HCT116 (cell line): ENCODE results near the gene RASAL2. TPM values are rescaled to one million over a fixed set of nuclear protein-coding genes. Genes with fewer than 3 reads are reported as not detected.

ENCODE experiments used
- ATAC-seq: fragments of 200-7000 bp; cut with Tn5 transposase; 2 replicates; pipeline ENCODE4 v1.9.1; 2020; ENCODE audit warnings: mild to moderate bottlenecking, moderate library complexity
- BruUV-seq: library from RNA; stranded (reverse); fragments of 400-500 nt; replicated peaks from 2 replicates; lab custom pipeline; 2021; lab: Mats Ljungman, UMichigan
- CTCF ChIA-PET: fragments of 300-600 bp; sonication (Branson Sonifier 250); formaldehyde crosslinking; loops from one replicate; lab custom pipeline; 2021; ENCODE audit warnings: antibody characterized with exemption; lab: Charles Lee
- POLR2A ChIA-PET: fragments of 300-600, 350-600 bp; sonication (Branson Sonifier 250); formaldehyde crosslinking; loops from one replicate; lab custom pipeline; 2021; ENCODE audit warnings: antibody characterized with exemption; lab: Charles Lee
- RAD21 ChIA-PET, 2 experiments: fragments of 300-600 bp; sonication (Branson Sonifier 250); formaldehyde crosslinking; loops; one replicate each; lab custom pipeline; 2023; ENCODE audit warnings: low total read pairs in 2 of 2; ENCODE audit not compliant: uncharacterized antibody in 2 of 2, unreplicated experiment in 2 of 2, low non-redundant PET in 1 of 2; lab: Charles Lee
- DNase-seq: peaks from one replicate; pipeline ENCODE4 v3.0.0-alpha.2; 2010; ENCODE audit warnings: low read depth, low spot score
- H2AFZ ChIP-seq: fragments of 200-600 bp; shearing (Covaris generic), sonication (generic); 2 replicates; pipeline ENCODE4 v1.6.1; 2017; ENCODE audit warnings: low read depth, mixed run types, mixed read lengths, antibody characterized with exemption, low read length; ENCODE audit not compliant: poor library complexity, severe bottlenecking
- H3K27ac ChIP-seq: 2 replicates; pipeline ENCODE4 v1.5.1; 2012; ENCODE audit warnings: low read depth, low read length
- H3K27me3 ChIP-seq: fragments of 200-600 bp; sonication (generic); 2 replicates; pipeline ENCODE4 v1.6.1; 2016; ENCODE audit warnings: mixed run types, low read length, mixed read lengths; ENCODE audit not compliant: insufficient read depth
- H3K36me3 ChIP-seq, 2 experiments: fragments of 200-500 bp in 1 of 2; fragments of 200-600 bp in 1 of 2; sonication (Bioruptor generic) in 1 of 2; sonication (generic) in 1 of 2; 2 replicates each; pipeline versions ENCODE4 v1.5.1 to v1.6.1; 2014 to 2016; ENCODE audit warnings: low read length in 2 of 2, inconsistent platforms in 1 of 2, mixed read lengths in 1 of 2, mixed run types in 1 of 2; ENCODE audit not compliant: insufficient read depth in 2 of 2, control insufficient read depth in 1 of 2
- H3K4me1 ChIP-seq, 2 experiments: fragments of 200-600 bp in 1 of 2; sonication (generic) in 1 of 2; 2 replicates each; pipeline versions ENCODE4 v1.5.1 to v1.6.1; 2012 to 2017; ENCODE audit warnings: low read length in 2 of 2, inconsistent platforms in 1 of 2, mild to moderate bottlenecking in 1 of 2, mixed read lengths in 1 of 2, mixed run types in 1 of 2, moderate library complexity in 1 of 2; ENCODE audit not compliant: insufficient read depth in 2 of 2, control insufficient read depth in 1 of 2
- H3K4me2 ChIP-seq: fragments of 200-600 bp; sonication (generic); 2 replicates; pipeline ENCODE4 v1.6.1; 2017; ENCODE audit warnings: mixed run types, low read length, mixed read lengths
- H3K4me3 ChIP-seq, 2 experiments: fragments of 200-600 bp in 1 of 2; sonication (generic) in 1 of 2; replicated peaks in 1 of 2; 2 replicates each; pipeline ENCODE4 v1.5.1; 2011 to 2016; ENCODE audit warnings: low read length in 2 of 2, control low read depth in 1 of 2, low read depth in 1 of 2, mild to moderate bottlenecking in 1 of 2, mixed read lengths in 1 of 2, mixed run types in 1 of 2
- H3K79me2 ChIP-seq: fragments of 200-600 bp; sonication (generic); 2 replicates; pipeline ENCODE4 v1.6.1; 2017; ENCODE audit warnings: mild to moderate bottlenecking, mixed run types, low read length, moderate library complexity, mixed read lengths; ENCODE audit not compliant: insufficient read depth
- H3K9ac ChIP-seq: fragments of 200-600 bp; sonication (generic); 2 replicates; pipeline ENCODE4 v1.6.1; 2016; ENCODE audit warnings: low read length, mixed read lengths
- H3K9me2 ChIP-seq: fragments of 200-600 bp; sonication (generic), shearing (Covaris generic); 2 replicates; pipeline ENCODE4 v1.6.1; 2017; ENCODE audit warnings: mixed run types, mild to moderate bottlenecking, moderate library complexity; ENCODE audit not compliant: insufficient read depth
- H3K9me3 ChIP-seq, 2 experiments: fragments of 200-500 bp in 1 of 2; fragments of 200-600 bp in 1 of 2; sonication (Bioruptor generic) in 1 of 2; sonication (generic) in 1 of 2; 2 replicates each; pipeline ENCODE4 v1.6.1; 2014 to 2017; ENCODE audit warnings: low read length in 2 of 2, mixed read lengths in 2 of 2, inconsistent platforms in 1 of 2, low read depth in 1 of 2, mild to moderate bottlenecking in 1 of 2, mixed run types in 1 of 2, moderate library complexity in 1 of 2; ENCODE audit not compliant: control insufficient read depth in 1 of 2, insufficient read depth in 1 of 2
- H4K20me1 ChIP-seq: fragments of 200-600 bp; sonication (generic), shearing (Covaris generic); 2 replicates; pipeline ENCODE4 v1.6.1; 2017; ENCODE audit warnings: mixed run types, mild to moderate bottlenecking, moderate library complexity; ENCODE audit not compliant: insufficient read depth
- CBX3 ChIP-seq: IDR thresholded peaks from 2 replicates; pipeline ENCODE4 v1.6.1; 2012; ENCODE audit warnings: low read depth
- CTCF ChIP-seq, 3 experiments: fragments of 200-600 bp in 1 of 3; sonication (generic) in 1 of 3; IDR thresholded peaks in 2 of 3; conservative IDR thresholded peaks in 1 of 3; 2 replicates each; pipeline ENCODE4 v1.5.1; 2012 to 2017; ENCODE audit warnings: low read depth in 2 of 3, low read length in 2 of 3, antibody characterized with exemption in 1 of 3, borderline replicate concordance in 1 of 3, control low read depth in 1 of 3, mild to moderate bottlenecking in 1 of 3, mixed read lengths in 1 of 3, mixed run types in 1 of 3, moderate library complexity in 1 of 3; ENCODE audit not compliant: insufficient read depth in 1 of 3
- EGR1 ChIP-seq: IDR thresholded peaks from 2 replicates; pipeline ENCODE4 v1.6.1; 2012; ENCODE audit warnings: low read depth
- EZH2 ChIP-seq: fragments of 200-600 bp; sonication (generic); IDR thresholded peaks from 2 replicates; pipeline ENCODE4 v1.6.1; 2017; ENCODE audit warnings: antibody characterized with exemption, mixed run types
- FOSL1 ChIP-seq: IDR thresholded peaks from 2 replicates; pipeline ENCODE4 v1.6.1; 2012; ENCODE audit warnings: low read depth
- MAX ChIP-seq: IDR thresholded peaks from 2 replicates; pipeline ENCODE4 v1.6.1; 2012
- REST ChIP-seq: IDR thresholded peaks from 2 replicates; pipeline ENCODE4 v1.6.1; 2012; ENCODE audit warnings: low read depth
- SP1 ChIP-seq: IDR thresholded peaks from 2 replicates; pipeline ENCODE4 v1.6.1; 2012; ENCODE audit warnings: low read depth
- YY1 ChIP-seq: IDR thresholded peaks from 2 replicates; pipeline ENCODE4 v1.6.1; 2011; ENCODE audit warnings: low read length, low read depth, moderate library complexity, mild to moderate bottlenecking; ENCODE audit not compliant: insufficient replicate concordance; ENCODE audit errors: extremely low read depth
- ZFX ChIP-seq: fragments of 450-650 bp; IDR thresholded peaks from 2 replicates; pipeline ENCODE4 v1.6.1; 2017
- intact Hi-C: fragments of 100-400 bp; cut with micrococcal nuclease; formaldehyde crosslinking; loops from 2 replicates; pipeline ENCODE4 v1.10.0; 2022
- total RNA-seq: library from RNA; stranded (reverse); gene quantifications from one replicate; pipeline ENCODE4 v1.2.1, GENCODE V29; 2021; ENCODE audit not compliant: unreplicated experiment
- TF ChIP-seq, protein P1 (sequence below): IDR thresholded peaks from 2 replicates; pipeline ENCODE4 v1.6.1; 2012
- TF ChIP-seq, protein P2 (sequence below): IDR thresholded peaks from 2 replicates; pipeline ENCODE4 v1.6.1; 2011; ENCODE audit warnings: mild to moderate bottlenecking, low read length, moderate library complexity; ENCODE audit not compliant: insufficient replicate concordance; ENCODE audit errors: extremely low read depth

Gene RASAL2
- total RNA-seq, 1 experiment from 2014 or later: 11.7 TPM

DNA sequence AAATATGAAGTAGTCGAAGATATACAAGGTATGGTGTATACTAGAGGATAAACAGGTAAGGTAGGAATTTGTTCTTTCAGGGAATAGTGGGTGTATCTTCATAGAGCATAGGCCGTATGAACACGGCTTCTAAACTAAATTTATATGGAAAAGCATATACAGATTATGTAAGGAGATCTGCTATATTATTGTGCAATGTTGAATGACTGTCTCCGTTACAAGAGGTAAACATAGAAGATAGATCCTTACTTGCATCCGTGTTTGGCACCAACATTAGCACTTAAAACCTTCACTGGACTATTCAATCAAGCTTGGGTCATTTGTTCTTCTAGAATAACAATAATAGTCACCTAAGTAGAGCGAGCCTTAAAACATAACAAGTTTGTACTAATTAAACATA, 357.0 kb downstream of the RASAL2 start (continued):
- TF ChIP-seq, protein P1, sequence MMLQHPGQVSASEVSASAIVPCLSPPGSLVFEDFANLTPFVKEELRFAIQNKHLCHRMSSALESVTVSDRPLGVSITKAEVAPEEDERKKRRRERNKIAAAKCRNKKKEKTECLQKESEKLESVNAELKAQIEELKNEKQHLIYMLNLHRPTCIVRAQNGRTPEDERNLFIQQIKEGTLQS: no peak

DNA sequence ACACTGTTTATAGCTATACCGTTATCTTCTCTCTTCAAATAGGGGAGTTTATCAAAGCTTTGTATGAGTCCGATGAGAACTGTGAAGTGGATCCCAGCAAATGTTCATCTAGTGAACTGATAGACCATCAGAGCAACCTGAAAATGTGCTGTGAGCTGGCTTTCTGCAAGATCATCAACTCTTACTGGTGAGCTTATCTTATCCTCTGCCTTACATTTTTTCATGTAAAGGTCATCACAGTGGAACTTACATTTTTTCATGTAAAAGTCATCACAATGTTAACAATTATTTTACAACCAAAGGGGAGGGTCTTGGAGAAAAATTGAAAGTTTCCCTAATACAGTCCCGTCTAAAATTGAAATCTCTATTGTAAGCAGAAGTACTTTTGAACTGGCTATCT, 357.6 kb downstream of the RASAL2 start:
- Histone ChIP-seq H3K9me3 (no peaks in the 10 kb centered on the region), H3K4me2 (no peak overlapping the region), H3K79me2 (no peaks in the 10 kb centered on the region), H4K20me1 (no peaks in the 10 kb centered on the region), H3K4me1 (peaks cover 0 to 5% of the 10 kb centered on the region in 2 experiments; a peak in 1 of 4 replicates), H3K36me3 (no peaks in the 10 kb centered on the region), H3K9ac (no peak overlapping the region), H3K27me3 (no peaks in the 10 kb centered on the region), H3K27ac (no peak overlapping the region), H3K4me3 (no peak overlapping the region), H3K9me2 (no peaks in the 10 kb centered on the region), H2AFZ (no peak overlapping the region)
- TF ChIP-seq SP1 (no peak), MAX (no peak), YY1 (no peak), EZH2 (no peak), ZFX (no peak), CTCF (IDR thresholded peaks at IDR 0.05 in 2 of 3, conservative IDR thresholded peaks at IDR 0.05 in 1 of 3; ENCODE audit: borderline replicate concordance in 1 of 3, insufficient read depth in 1 of 3, low read depth in 2 of 3, low read length in 2 of 3) (no peak), FOSL1 (no peak), CBX3 (no peak), REST (no peak), EGR1 (no peak)
- TF ChIP-seq, protein P2, sequence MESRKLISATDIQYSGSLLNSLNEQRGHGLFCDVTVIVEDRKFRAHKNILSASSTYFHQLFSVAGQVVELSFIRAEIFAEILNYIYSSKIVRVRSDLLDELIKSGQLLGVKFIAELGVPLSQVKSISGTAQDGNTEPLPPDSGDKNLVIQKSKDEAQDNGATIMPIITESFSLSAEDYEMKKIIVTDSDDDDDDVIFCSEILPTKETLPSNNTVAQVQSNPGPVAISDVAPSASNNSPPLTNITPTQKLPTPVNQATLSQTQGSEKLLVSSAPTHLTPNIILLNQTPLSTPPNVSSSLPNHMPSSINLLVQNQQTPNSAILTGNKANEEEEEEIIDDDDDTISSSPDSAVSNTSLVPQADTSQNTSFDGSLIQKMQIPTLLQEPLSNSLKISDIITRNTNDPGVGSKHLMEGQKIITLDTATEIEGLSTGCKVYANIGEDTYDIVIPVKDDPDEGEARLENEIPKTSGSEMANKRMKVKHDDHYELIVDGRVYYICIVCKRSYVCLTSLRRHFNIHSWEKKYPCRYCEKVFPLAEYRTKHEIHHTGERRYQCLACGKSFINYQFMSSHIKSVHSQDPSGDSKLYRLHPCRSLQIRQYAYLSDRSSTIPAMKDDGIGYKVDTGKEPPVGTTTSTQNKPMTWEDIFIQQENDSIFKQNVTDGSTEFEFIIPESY: no peak
- DNase-seq: no peak
- no TSS peak for BruUV-seq
- intact Hi-C loops: no loop called here
- no peak for ATAC-seq
- CTCF ChIA-PET: no interaction called here
- RAD21 ChIA-PET: no interaction called here
- POLR2A ChIA-PET: no interaction called here
